GM19324 (cell line): ENCODE data around the gene EEFSEC.

Experiments
- ATAC-seq: cut with Tn5 transposase; IDR thresholded peaks from one replicate; pipeline ENCODE4 v1.9.1; 2021; ENCODE audit warnings: mild to moderate bottlenecking, moderate library complexity; ENCODE audit not compliant: unreplicated experiment, low FRiP score

EEFSEC gene

GRCh38 chr3:128399221-128399915 lies 246.1 kb downstream of the EEFSEC start:
- no peak for ATAC-seq

DNA sequence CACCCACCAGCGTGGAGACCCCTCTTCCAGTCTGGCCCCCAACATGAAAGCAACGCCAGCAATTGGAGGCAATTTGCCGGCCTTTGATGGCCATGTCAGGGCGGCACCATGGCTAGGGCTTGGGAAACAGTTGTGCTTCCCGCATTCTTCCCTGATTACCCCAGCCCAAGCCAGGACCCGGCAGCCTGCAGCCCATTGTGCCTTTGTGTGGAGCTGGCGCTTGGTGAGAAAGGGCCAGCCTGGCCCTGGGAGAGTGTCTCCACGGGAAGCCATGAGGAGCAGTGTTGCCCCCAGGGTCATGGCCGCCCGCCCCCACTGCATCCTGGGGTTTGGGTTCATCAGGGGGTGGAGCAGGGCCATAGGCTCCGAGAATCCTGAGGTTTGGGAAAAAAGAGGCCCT lies 247.4 kb downstream of the EEFSEC start:
- ATAC-seq, result no peak

- ATAC-seq, result no peak
Observed at GRCh38 chr3:128402319-128402718, 249.0 kb downstream of the EEFSEC start.

DNA sequence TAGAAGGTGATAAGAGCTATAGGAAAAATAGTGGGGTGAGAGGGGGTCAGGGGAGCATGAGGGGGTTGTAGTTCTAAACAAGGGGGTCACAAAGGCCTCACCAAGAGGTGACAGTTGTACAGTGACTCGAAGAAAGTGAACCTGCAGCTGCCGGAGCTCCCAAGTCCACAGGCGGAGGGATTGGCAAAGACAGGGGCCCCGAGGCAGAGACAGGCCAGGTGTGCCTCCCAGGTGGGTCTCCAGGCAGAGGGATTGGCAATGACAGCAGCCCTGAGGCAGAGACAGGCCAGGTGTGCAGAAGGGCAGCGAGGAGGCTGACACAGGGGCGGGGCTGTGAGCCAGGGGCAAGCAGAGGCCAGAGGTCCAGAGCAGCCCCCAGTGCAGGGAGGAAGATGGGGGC lies 249.7 kb downstream of the EEFSEC start:
- ATAC-seq, result no peak

- ATAC-seq, result no peak
Observed at GRCh38 chr3:128404276-128405068, 251.2 kb downstream of the EEFSEC start.

- ATAC-seq, result no peak
Observed at GRCh38 chr3:128405554-128406277, 252.4 kb downstream of the EEFSEC start.

DNA sequence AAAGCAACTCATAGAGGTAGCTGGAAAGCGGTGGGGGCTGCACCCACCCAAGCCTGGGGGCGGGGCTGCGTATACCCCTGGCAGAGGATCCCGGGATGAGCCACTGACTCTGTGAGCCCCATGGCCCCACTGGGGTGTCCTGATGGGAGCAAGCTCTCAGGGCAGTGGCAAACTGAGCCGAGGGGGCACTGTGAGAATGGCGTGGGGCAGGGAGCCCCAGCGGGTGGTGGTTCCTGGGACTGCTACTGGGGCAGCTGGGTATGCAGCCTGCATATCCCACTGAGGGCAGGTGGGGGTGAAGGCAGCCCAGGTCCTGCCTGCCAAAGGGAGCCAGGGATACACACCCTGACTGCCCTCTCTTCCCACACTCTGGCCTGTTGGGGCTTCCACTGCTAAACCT lies 254.0 kb downstream of the EEFSEC start:
- ATAC-seq, result no peak

DNA sequence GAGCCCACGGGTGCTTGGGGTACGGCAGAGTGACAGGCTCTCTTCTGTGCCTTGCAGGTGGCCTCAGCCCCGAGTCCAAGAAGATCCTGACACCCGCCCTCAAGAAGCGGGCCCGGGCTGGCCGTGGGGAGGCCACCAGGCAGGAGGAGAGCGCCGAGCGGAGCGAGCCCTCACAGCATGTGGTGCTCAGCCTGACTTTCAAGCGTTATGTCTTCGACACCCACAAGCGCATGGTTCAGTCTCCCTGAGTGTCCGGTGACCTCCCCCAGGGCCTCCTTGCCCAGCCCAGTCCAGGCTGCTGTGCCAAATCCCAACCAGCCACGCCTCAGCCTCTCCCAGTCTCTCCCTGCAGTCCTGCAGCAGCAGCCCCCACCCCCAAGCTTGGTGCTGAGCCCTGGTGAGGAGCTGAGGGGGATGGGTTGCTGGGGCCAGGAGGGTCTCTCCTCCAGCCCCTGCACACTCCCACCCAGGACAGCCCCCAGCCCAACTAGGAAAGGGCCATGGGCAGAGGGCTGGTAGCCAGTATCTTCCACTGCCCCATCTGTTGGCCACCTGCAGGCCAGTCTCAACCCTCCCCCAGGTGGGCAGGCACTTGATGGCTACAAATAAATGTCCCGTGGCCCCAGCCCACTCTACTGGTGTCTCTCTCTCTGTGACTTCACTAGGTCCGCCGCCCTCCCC lies 254.9 kb downstream of the EEFSEC start:
- no peak for ATAC-seq

DNA sequence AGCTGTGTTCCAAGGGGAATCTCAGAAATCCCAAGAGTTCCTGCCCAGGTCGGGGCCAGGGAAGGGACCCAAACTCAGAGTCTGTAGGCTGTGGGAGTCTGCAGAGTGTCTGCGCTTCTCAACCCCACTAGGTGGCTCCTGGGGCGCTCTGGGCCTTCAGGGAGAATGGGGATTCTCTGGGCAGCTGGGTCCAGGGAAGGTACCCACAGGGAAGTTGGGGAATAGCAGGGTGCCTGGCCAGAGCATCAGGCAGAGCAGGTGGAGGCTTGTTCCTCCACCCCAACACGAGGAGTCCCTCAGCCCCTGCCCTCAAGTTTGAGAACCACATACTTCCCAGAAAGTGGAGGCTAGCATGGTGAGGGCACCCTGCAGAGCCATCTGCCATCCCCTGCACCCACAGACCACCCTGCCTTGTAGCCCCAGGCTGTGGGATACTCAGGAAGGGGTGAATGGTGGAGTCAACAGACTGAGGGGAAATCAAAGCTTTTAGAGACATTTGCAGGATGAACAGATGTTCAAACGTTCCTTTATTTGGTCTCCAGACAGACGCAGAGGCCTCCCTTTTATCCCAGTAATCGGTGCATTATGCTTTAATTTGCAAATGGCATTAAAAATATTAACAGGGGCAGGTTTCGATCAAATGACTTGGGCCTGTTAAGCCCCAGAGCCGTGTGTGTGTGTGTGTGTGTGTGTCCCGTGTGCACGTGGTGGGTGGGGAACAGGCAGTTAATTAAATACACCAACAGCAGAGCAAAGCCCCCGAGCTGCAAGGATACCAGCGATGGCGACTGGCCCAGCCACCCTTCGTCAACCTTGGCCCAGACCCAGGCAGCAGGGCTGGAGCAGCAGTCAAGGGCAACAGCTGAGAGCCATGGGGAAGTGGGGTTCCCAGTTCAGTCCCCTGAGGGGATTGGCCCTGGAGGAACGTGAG lies 255.7 kb downstream of the EEFSEC start:
- no peak for ATAC-seq

GRCh38 chr3:128409624-128410581 lies 256.6 kb downstream of the EEFSEC start:
- ATAC-seq, result no peak

GRCh38 chr3:128410669-128411573 lies 257.6 kb downstream of the EEFSEC start:
- ATAC-seq, result no peak

GRCh38 chr3:128411574-128412064 lies 258.3 kb downstream of the EEFSEC start:
- ATAC-seq, result no peak

- ATAC-seq, result no peak
Observed at GRCh38 chr3:128412180-128413002, 259.1 kb downstream of the EEFSEC start.

DNA sequence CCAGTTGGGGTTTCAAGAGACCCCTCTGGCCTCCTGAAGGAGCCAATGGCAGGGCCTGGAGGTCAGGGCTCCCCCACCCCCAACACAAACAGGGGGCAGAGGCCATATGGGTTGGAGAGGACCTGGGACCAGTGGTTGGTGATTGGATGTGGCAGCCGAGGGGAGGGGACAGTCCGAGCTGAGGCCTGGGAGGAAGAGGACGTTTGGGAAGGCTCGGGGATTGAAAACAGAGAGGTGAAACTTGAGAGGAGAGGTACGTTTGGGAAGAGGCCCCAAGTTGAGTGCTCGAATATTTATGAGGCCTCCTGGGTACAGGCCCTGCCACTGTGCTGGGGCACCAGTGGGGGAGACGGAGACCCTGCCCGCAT lies 259.7 kb downstream of the EEFSEC start:
- no peak for ATAC-seq

GRCh38 chr3:128413413-128414205 lies 260.3 kb downstream of the EEFSEC start:
- no peak for ATAC-seq

GRCh38 chr3:128415200-128415772 lies 262.0 kb downstream of the EEFSEC start:
- ATAC-seq, result no peak
